ENCODE measurements around the gene PPP1CA. TPM values are rescaled to one million over a fixed set of nuclear protein-coding genes. Genes with fewer than 3 reads are reported as not detected.

Gene PPP1CA
- total RNA-seq, 1 donor from 2014 or later: 223 TPM

GRCh38 chr11:67442504-67443404 lies 41.1 kb upstream of the PPP1CA start:
- peaks cover 3% of the 10 kb centered on the region for H3K36me3 Mint-ChIP-seq (ENCODE audit: low read depth)
- no peak for DNase-seq (ENCODE audit: low read depth, low spot score)
- H3K9me3 Mint-ChIP-seq: no peaks in the 10 kb centered on the region
- no peak overlapping the region for H3K27ac Mint-ChIP-seq (ENCODE audit: unreplicated experiment)
- H3K27me3 Mint-ChIP-seq (ENCODE audit: low read depth): no peaks in the 10 kb centered on the region
- H3K4me1 Mint-ChIP-seq: peaks cover 4% of the 10 kb centered on the region
- peak overlapping the region; percentile 87 for H3K4me3 Mint-ChIP-seq
- no peak for TF ChIP-seq CTCF (conservative IDR thresholded peaks at IDR 0.05)

- peaks cover 3% of the 10 kb centered on the region for H3K36me3 Mint-ChIP-seq (ENCODE audit: low read depth)
- peak overlapping the region; percentile 78 for H3K27ac Mint-ChIP-seq (ENCODE audit: unreplicated experiment)
- H3K4me3 Mint-ChIP-seq: peak overlapping the region; percentile 87
- no peak for TF ChIP-seq CTCF (conservative IDR thresholded peaks at IDR 0.05)
- no peaks in the 10 kb centered on the region for H3K9me3 Mint-ChIP-seq
- DNase-seq (ENCODE audit: low read depth, low spot score): no peak
- no peaks in the 10 kb centered on the region for H3K27me3 Mint-ChIP-seq (ENCODE audit: low read depth)
- H3K4me1 Mint-ChIP-seq: peaks cover 4% of the 10 kb centered on the region
These were observed 40.2 kb upstream of the PPP1CA start for GRCh38 chr11:67441731-67442351.

GRCh38 chr11:67441098-67441563 lies 39.5 kb upstream of the PPP1CA start:
- Mint-ChIP-seq H3K36me3 (ENCODE audit: low read depth) (peaks cover 3% of the 10 kb centered on the region), H3K27me3 (ENCODE audit: low read depth) (no peaks in the 10 kb centered on the region), H3K4me3 (peak overlapping the region; percentile 68), H3K9me3 (no peaks in the 10 kb centered on the region), H3K27ac (ENCODE audit: unreplicated experiment) (no peak overlapping the region), H3K4me1 (peaks cover 4% of the 10 kb centered on the region)
- TF ChIP-seq CTCF (conservative IDR thresholded peaks at IDR 0.05): no peak
- no peak for DNase-seq (ENCODE audit: low read depth, low spot score)

GRCh38 chr11:67440229-67441097 lies 38.8 kb upstream of the PPP1CA start:
- no peaks in the 10 kb centered on the region for H3K9me3 Mint-ChIP-seq
- no peak for DNase-seq (ENCODE audit: low read depth, low spot score)
- no peak for TF ChIP-seq CTCF (conservative IDR thresholded peaks at IDR 0.05)
- peak overlapping the region; percentile 68 for H3K4me3 Mint-ChIP-seq
- H3K27me3 Mint-ChIP-seq (ENCODE audit: low read depth): no peaks in the 10 kb centered on the region
- no peak overlapping the region for H3K27ac Mint-ChIP-seq (ENCODE audit: unreplicated experiment)
- peaks cover 4% of the 10 kb centered on the region for H3K4me1 Mint-ChIP-seq
- H3K36me3 Mint-ChIP-seq (ENCODE audit: low read depth): peaks cover 3% of the 10 kb centered on the region
